Measurements from ENCODE around the gene SFXN5.

GRCh38 chr2:72992734-72993102, 78.8 kb downstream of the SFXN5 start:
- TF ChIP-seq CTCF (IDR thresholded peaks at IDR 0.05) (no peak), POLR2AphosphoS5 (IDR thresholded peaks at IDR 0.05; ENCODE audit: insufficient read depth in 1 of 2, low read depth in 1 of 2) (no peak), POLR2A (IDR thresholded peaks at IDR 0.05) (no peak)

Measured in vagina (tissue), 2 donors.